Activated CD4-positive, alpha-beta T cell treated with anti-CD3 and anti-CD28 coated beads, Interleukin-10, Interleukin-2, amounts not matched to agents 100 ng/mL and 50 ng/mL, durations not matched to agents 16 hours and 8 hours (primary cell): ENCODE data around the gene WDR27.
"Not testable (repeated sequence)": the region's sequence is repeated elsewhere in the genome, so short reads cannot be mapped to it uniquely, and the experiment has no call there.

ENCODE experiments used
- DNase-seq: peaks from one replicate; pipeline ENCODE4 v3.0.0-alpha.2; 2020

WDR27 gene

GRCh38 chr6:169469028-169469427 is 232.8 kb downstream of the WDR27 start:
- no peak for DNase-seq

- not testable (repeated sequence) for DNase-seq
Observed at GRCh38 chr6:169467755-169468154, 234.1 kb downstream of the WDR27 start.

GRCh38 chr6:169466256-169466655 is 235.6 kb downstream of the WDR27 start:
- not testable (repeated sequence) for DNase-seq

- no peak for DNase-seq
Observed at GRCh38 chr6:169457762-169458161, 244.1 kb downstream of the WDR27 start.

- DNase-seq = no peak
Observed at GRCh38 chr6:169456840-169457239, 245.0 kb downstream of the WDR27 start.

- DNase-seq = no peak
Observed at GRCh38 chr6:169455470-169455869, 246.4 kb downstream of the WDR27 start.

- no peak for DNase-seq
Observed at GRCh38 chr6:169454872-169455204, 247.0 kb downstream of the WDR27 start.

- no peak for DNase-seq
Observed at GRCh38 chr6:169454204-169454871, 247.5 kb downstream of the WDR27 start.

GRCh38 chr6:169452869-169453620 is 248.8 kb downstream of the WDR27 start:
- DNase-seq = no peak

- no peak for DNase-seq
Observed at GRCh38 chr6:169452117-169452868, 249.5 kb downstream of the WDR27 start.

GRCh38 chr6:169451065-169451838 is 250.6 kb downstream of the WDR27 start:
- DNase-seq = no peak

GRCh38 chr6:169450097-169450496 is 251.7 kb downstream of the WDR27 start:
- no peak for DNase-seq

- DNase-seq = no peak
Observed at GRCh38 chr6:169449221-169449620, 252.6 kb downstream of the WDR27 start.

- DNase-seq = no peak
Observed at GRCh38 chr6:169445661-169446581, 255.9 kb downstream of the WDR27 start.

GRCh38 chr6:169445227-169445626 is 256.6 kb downstream of the WDR27 start:
- DNase-seq = no peak

GRCh38 chr6:169441292-169441691 is 260.5 kb downstream of the WDR27 start:
- no peak for DNase-seq

GRCh38 chr6:169439710-169440109 is 262.1 kb downstream of the WDR27 start:
- DNase-seq = no peak

- not testable (repeated sequence) for DNase-seq
Observed at GRCh38 chr6:169434554-169434953, 267.3 kb downstream of the WDR27 start.

- no peak for DNase-seq
Observed at GRCh38 chr6:169429001-169429400, 272.8 kb downstream of the WDR27 start.

GRCh38 chr6:169428532-169428931 is 273.3 kb downstream of the WDR27 start:
- no peak for DNase-seq

- DNase-seq = no peak
Observed at GRCh38 chr6:169427856-169428255, 274.0 kb downstream of the WDR27 start.

- DNase-seq = no peak
Observed at GRCh38 chr6:169426611-169427010, 275.2 kb downstream of the WDR27 start.
